ENCODE results near the gene FYB1. TPM values are rescaled to one million over a fixed set of nuclear protein-coding genes. Genes with fewer than 3 reads are reported as not detected.

The FYB1 gene
- total RNA-seq, 4 donors from 2014 or later: 1.5 to 3.9 (median 3.0) TPM

DNA sequence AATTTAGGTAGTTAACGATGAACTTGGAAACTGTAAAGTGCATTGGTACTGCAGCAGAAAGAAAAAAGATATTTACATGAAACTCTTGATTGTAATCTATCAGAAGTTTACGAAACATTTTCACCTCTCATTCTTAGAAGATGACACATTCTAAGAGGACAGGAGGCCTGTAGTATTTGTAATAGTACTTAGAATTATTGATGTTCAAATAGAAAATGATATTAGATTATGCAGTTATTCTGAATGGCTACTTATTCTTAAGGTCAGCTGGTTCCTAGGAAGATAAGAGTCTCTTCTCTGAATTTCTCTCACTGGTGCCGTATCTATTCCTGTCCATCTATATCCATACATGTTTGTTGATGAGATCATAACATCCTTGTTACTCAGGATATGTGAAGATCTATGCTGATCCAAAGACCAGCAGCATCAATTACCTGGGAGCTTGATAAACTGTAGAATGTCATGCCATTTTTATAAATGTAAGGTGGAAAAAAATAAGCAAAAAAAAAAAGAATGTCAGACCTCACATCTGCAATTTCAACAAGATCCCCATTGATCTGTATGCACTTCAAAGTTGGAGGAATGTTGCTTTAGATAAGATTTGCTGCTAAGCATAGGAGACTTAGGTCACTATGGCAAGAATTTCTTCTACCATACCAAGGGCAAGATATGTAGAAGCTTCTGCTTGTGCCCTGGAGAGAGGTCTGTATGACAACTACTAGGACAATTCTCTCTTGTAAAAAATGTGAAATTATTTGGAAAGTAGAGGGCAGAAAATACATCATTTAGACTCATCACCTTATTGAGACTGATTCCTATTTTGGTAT is 102.8 kb downstream of the FYB1 start:
- H3K4me3 ChIP-seq: no peak overlapping the region
- no peaks in the 10 kb centered on the region for H3K4me1 ChIP-seq
- H3K27ac ChIP-seq: no peak overlapping the region
- peaks cover 8% of the 10 kb centered on the region for H3K27me3 ChIP-seq
- TF ChIP-seq POLR2AphosphoS5 (IDR thresholded peaks at IDR 0.05): no peak
- TF ChIP-seq, protein P1, sequence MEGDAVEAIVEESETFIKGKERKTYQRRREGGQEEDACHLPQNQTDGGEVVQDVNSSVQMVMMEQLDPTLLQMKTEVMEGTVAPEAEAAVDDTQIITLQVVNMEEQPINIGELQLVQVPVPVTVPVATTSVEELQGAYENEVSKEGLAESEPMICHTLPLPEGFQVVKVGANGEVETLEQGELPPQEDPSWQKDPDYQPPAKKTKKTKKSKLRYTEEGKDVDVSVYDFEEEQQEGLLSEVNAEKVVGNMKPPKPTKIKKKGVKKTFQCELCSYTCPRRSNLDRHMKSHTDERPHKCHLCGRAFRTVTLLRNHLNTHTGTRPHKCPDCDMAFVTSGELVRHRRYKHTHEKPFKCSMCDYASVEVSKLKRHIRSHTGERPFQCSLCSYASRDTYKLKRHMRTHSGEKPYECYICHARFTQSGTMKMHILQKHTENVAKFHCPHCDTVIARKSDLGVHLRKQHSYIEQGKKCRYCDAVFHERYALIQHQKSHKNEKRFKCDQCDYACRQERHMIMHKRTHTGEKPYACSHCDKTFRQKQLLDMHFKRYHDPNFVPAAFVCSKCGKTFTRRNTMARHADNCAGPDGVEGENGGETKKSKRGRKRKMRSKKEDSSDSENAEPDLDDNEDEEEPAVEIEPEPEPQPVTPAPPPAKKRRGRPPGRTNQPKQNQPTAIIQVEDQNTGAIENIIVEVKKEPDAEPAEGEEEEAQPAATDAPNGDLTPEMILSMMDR (IDR thresholded peaks at IDR 0.05): no peak
- TF ChIP-seq EP300 (IDR thresholded peaks at IDR 0.05): no peak
- TF ChIP-seq POLR2A (IDR thresholded peaks at IDR 0.05): no peak
- H3K9me3 ChIP-seq: no peaks in the 10 kb centered on the region
- no peaks in the 10 kb centered on the region for H3K36me3 ChIP-seq
- WGBS: 82% methylated on average over 3 of the region's 3 CpGs
- no peak for DNase-seq (ENCODE audit: low spot score in 2 of 2)

DNA sequence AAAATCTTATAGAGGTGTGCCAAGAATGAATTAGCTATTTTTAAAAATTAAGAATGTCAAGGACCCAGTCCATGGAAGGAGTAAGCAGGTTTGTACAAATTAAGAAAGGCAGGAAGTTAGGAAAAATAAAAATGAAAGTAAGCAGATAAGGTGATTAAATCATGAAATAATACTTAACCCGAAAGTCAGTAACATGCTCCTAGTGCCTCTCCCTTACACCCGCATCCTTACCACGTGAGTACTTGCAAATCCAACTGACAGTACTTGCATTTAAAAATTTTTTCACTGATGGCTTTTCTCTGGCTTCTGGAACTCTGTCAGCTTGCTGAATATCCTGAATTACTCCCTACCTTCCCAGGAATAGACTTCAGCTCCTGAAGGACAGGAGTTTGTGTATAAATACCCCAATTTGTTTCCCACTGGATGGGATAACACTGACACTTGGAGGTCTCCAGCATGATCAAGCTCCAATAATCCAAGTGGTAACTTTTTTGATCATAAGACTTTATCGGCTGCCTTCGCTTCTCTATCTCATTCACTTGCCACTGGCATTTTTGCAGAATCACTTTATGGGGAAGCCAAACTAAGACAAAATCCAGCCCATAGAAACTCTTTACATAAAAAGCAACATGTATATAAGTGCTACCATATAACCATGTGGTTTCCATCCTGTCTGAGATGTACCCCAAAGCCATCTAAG is 103.6 kb downstream of the FYB1 start:
- H3K27ac ChIP-seq: no peak overlapping the region
- TF ChIP-seq, protein P1 (IDR thresholded peaks at IDR 0.05): no peak
- no peak overlapping the region for H3K4me3 ChIP-seq
- H3K9me3 ChIP-seq: no peaks in the 10 kb centered on the region
- H3K36me3 ChIP-seq: no peaks in the 10 kb centered on the region
- 66% methylated on average over 5 of the region's 5 CpGs for WGBS
- H3K27me3 ChIP-seq: peaks cover 5% of the 10 kb centered on the region
- no peak for DNase-seq (ENCODE audit: low spot score in 2 of 2)
- no peaks in the 10 kb centered on the region for H3K4me1 ChIP-seq

DNA sequence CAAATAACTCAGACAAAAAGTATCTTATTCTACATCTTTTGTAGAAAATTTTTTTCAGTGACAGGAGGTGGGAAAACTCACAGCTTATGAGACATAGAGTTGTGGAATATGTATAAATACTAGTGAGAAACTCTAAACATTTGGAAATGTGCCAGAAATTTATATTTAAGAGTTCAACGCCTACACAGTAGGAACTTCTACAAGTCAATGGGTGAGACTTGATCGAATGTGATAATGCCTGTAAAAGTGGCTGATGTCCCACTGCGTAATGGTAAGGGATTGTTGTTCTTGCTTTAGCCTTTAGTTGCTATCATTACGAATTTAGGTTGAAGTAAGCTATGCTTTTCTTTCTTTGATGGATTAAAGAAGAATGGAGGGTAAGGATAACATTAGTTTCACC is 105.2 kb downstream of the FYB1 start:
- H3K4me3 ChIP-seq: no peak overlapping the region
- no peak for DNase-seq (ENCODE audit: low spot score in 2 of 2)
- H3K9me3 ChIP-seq: no peaks in the 10 kb centered on the region
- no peaks in the 10 kb centered on the region for H3K27me3 ChIP-seq
- TF ChIP-seq EP300 (IDR thresholded peaks at IDR 0.05) (no peak), POLR2A (IDR thresholded peaks at IDR 0.05) (no peak), POLR2AphosphoS5 (IDR thresholded peaks at IDR 0.05) (no peak)
- TF ChIP-seq, protein P1 (IDR thresholded peaks at IDR 0.05): no peak
- 84% methylated on average over 4 of the region's 4 CpGs for WGBS
- no peaks in the 10 kb centered on the region for H3K36me3 ChIP-seq
- H3K4me1 ChIP-seq: no peaks in the 10 kb centered on the region
- H3K27ac ChIP-seq: no peak overlapping the region

DNA sequence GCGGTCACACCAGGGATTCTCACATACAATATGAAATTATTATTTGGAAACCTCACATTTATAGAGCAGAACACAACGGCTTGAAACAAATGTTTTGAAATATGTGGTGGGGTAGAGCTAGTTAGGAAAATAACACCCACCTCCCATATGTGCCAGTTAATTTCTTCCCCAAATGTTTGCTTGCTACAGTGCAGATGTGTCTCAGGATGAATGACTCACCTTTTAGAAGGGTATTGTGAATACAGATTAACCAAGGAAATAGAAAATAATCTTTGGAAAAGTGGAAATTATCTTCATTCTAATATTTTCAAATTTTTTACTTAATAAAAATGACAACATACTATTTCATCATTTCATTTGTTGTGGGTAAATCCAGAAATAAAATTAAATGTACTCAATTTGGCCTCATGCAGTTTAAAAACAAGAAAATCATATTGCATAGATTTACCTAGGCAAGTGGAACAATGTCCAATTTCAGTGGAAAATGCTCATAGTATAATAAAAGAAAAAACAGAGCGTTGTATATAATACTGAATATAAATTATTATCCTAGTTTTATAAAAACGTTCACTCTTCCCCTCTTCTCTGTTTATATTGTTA is 105.9 kb downstream of the FYB1 start:
- WGBS: 81% methylated on average over 4 of the region's 4 CpGs
- H3K27ac ChIP-seq: no peak overlapping the region
- no peaks in the 10 kb centered on the region for H3K36me3 ChIP-seq
- no peak for DNase-seq (ENCODE audit: low spot score in 2 of 2)
- H3K9me3 ChIP-seq: no peaks in the 10 kb centered on the region
- H3K4me3 ChIP-seq: no peak overlapping the region
- H3K27me3 ChIP-seq: no peaks in the 10 kb centered on the region
- H3K4me1 ChIP-seq: no peaks in the 10 kb centered on the region
- TF ChIP-seq, protein P1 (IDR thresholded peaks at IDR 0.05): no peak
- no peak for TF ChIP-seq EP300 (IDR thresholded peaks at IDR 0.05)
- no peak for TF ChIP-seq POLR2AphosphoS5 (IDR thresholded peaks at IDR 0.05)
- TF ChIP-seq POLR2A (IDR thresholded peaks at IDR 0.05): no peak

DNA sequence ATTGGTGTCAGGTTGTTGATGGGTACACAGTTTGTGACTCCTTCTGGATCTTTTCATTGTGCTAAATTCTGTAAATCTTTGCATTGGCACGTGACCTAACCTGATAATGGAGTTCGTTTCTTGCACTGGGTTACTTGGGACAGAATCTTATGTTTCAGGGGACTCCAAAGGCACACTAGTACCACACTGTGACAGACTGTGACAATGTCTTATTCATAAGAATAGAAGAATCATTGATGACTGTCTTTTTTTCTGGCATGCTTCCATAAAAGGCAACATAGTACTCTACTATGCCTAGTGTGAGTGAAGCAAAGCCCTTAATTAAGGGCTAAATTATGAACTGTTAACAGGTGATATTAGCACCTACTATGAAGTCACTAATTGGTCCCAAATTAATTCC is 109.8 kb downstream of the FYB1 start:
- TF ChIP-seq POLR2A (IDR thresholded peaks at IDR 0.05): no peak
- TF ChIP-seq, protein P1 (IDR thresholded peaks at IDR 0.05): no peak
- no peak for TF ChIP-seq POLR2AphosphoS5 (IDR thresholded peaks at IDR 0.05)
- no peak for TF ChIP-seq EP300 (IDR thresholded peaks at IDR 0.05)
- no peaks in the 10 kb centered on the region for H3K36me3 ChIP-seq
- no peaks in the 10 kb centered on the region for H3K27me3 ChIP-seq
- H3K4me1 ChIP-seq: no peaks in the 10 kb centered on the region
- H3K9me3 ChIP-seq: no peaks in the 10 kb centered on the region
- no peak overlapping the region for H3K4me3 ChIP-seq
- DNase-seq (ENCODE audit: low spot score in 2 of 2): no peak
- no peak overlapping the region for H3K27ac ChIP-seq
- 78% methylated on average over 2 of the region's 2 CpGs for WGBS

All from suprapubic skin (tissue), 4 donors.